ENCODE measurements around the gene NPC2.
"Not testable (repeated sequence)": the region's sequence is repeated elsewhere in the genome, so short reads cannot be mapped to it uniquely, and the experiment has no call there.

NPC2 gene

GRCh38 chr14:74492776-74493342 is at the start of gene NPC2:
Gene NPC2 (minus strand): TSS chr14:74493305. CDS start chr14:74493274, 31 bp downstream.
- no peak for TF ChIP-seq CTCF (IDR thresholded peaks at IDR 0.05; ENCODE audit: insufficient read depth, low read depth, low read length, missing control alignments)
- H3K4me3 ChIP-seq (ENCODE audit: low read length) = peak within 1 kb of the TSS; percentile 98
- no peak for DNase-seq (ENCODE audit: low read depth)

DNA sequence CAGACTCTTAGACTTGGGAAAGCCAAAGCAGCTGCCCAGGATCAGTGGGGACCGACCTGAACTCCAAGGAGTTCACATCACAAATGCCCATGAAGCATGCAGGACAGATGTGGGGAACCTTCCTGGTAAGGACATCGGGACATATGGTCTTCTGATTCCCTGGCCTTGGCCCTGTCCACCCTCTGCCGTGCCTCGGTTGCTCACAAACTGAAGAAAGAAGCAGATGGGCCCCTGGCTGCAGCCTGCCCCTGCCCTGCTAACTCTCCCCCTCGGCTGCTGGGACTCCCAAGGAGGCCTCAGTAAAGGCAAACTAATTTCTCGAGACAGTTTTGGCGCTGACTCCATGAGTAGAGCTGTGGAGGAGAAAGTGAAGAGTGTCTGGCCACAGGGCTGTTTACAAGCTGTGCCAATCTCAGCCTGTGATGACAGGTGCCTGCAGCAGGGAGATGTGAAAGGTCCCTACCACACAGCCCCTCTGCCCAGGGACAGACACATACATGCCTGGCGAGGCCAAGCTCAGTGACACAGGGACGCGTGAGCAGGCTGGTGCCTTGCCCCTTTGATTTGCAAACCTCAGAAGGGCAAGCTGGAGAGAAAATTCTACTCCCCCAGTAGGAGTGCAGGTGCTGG is 49.1 kb upstream of the NPC2 start:
- no peak for TF ChIP-seq CTCF (IDR thresholded peaks at IDR 0.05; ENCODE audit: insufficient read depth, low read depth, low read length, missing control alignments)
- no peak overlapping the region for H3K4me3 ChIP-seq (ENCODE audit: low read length)
- no peak for DNase-seq (ENCODE audit: low read depth)

GRCh38 chr14:74541225-74541624 is 48.1 kb upstream of the NPC2 start:
- no peak for DNase-seq (ENCODE audit: low read depth)
- H3K4me3 ChIP-seq (ENCODE audit: low read length) = no peak overlapping the region
- TF ChIP-seq CTCF (IDR thresholded peaks at IDR 0.05; ENCODE audit: insufficient read depth, low read depth, low read length, missing control alignments) = no peak

DNA sequence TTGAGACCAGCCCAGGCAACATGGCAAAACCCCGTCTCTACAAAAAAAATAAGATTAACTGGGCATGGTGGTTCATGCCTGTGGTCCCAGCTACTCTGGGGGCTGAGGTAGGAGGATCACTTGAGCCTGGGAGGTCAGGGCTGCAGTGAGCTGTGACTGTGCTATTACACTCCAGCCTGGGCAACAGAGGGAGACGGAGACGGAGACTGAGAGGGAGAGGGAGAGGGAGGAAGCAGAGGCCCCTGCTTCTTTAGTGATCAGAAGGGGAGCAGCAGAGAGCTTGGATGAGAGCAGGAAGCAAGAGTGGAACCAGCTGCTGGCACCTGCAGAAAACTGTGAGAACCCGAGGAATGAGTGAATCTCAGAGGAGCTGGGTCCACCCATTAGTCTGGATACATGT is 46.4 kb upstream of the NPC2 start:
- H3K4me3 ChIP-seq (ENCODE audit: low read length) = no peak overlapping the region
- DNase-seq (ENCODE audit: low read depth) = no peak
- no peak for TF ChIP-seq CTCF (IDR thresholded peaks at IDR 0.05; ENCODE audit: insufficient read depth, low read depth, low read length, missing control alignments)

GRCh38 chr14:74538411-74539391 is 45.6 kb upstream of the NPC2 start:
- DNase-seq (ENCODE audit: low read depth) = no peak
- H3K4me3 ChIP-seq (ENCODE audit: low read length) = no peak overlapping the region
- no peak for TF ChIP-seq CTCF (IDR thresholded peaks at IDR 0.05; ENCODE audit: insufficient read depth, low read depth, low read length, missing control alignments)

DNA sequence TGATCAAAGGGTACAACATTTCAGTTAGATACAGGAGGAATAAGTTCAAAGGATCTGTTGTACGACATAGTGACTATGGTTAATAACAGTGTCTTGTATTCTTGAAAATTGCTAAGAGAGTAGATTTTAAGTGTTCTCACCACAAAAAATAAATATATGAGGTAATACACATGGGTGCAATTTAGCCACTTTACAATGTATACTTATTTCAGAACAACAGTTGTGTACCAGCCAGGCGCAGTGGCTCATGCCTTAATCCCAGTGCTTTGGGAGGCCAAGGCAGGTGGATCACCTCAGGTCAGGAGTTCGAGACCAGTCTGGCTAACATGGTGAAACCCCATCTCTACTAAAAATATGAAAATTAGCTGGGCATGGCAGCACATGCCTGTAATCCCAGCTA is 43.2 kb upstream of the NPC2 start:
- not testable (repeated sequence) for DNase-seq (ENCODE audit: low read depth); H3K4me3 ChIP-seq (ENCODE audit: low read length)

DNA sequence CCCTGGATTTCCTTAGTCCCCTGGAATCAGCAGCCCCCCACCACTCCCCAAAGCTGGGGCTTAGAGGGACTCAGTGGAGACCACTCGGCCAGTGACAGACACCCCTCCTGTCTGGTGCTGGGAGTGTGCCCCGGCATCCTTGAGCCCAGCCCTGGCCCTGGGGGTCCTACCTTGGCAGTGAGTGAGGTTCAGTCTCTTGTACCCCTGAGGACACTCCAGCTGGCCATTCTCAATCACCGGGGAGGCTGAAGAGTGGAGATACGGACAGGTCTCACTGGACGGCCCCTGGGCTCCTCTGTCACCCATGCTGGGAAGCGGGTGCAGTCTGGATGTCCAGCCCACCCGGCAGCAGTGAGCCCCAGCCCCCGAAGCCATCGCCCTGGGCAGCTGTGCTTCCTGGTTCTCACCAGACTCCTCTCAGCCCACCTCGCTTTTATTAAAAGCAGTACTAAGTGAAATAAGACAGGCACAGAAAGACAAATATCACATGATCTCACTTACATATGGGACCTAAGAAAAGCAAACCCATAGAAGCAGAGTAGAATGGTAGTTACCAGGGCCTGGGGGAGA is 42.7 kb upstream of the NPC2 start:
- no peak for DNase-seq (ENCODE audit: low read depth)
- no peak for TF ChIP-seq CTCF (IDR thresholded peaks at IDR 0.05; ENCODE audit: insufficient read depth, low read depth, low read length, missing control alignments)
- H3K4me3 ChIP-seq (ENCODE audit: low read length) = no peak overlapping the region

Data from epithelial cell of esophagus (primary cell).